HL-60 (cell line): ENCODE data around the gene ERVH48-1.
"Not testable (repeated sequence)": the region's sequence is repeated elsewhere in the genome, so short reads cannot be mapped to it uniquely, and the experiment has no call there.

Source experiments
- DNase-seq, 2 experiments: peaks; one replicate each; pipeline ENCODE4 v3.0.0-alpha.2; 2010 to 2020; ENCODE audit warnings: low read depth in 1 of 2, low spot score in 1 of 2
- H3K27ac ChIP-seq: fragments of 250-450 bp; sonication (Bioruptor Pico); replicated peaks from 2 replicates; pipeline ENCODE4 v1.5.1; 2020; ENCODE audit warnings: mild to moderate bottlenecking, moderate library complexity
- H3K27me3 ChIP-seq: fragments of 250-450 bp; sonication (Bioruptor Pico); 2 replicates; pipeline ENCODE4 v1.5.1; 2021; ENCODE audit warnings: mild to moderate bottlenecking, moderate library complexity; ENCODE audit not compliant: insufficient read depth, poor library complexity, severe bottlenecking
- H3K4me3 ChIP-seq: replicated peaks from 2 replicates; pipeline ENCODE4 v1.5.1; 2011; ENCODE audit warnings: mild to moderate bottlenecking, control low read depth, low read length; ENCODE audit not compliant: insufficient read depth
- CTCF ChIP-seq: IDR thresholded peaks from one replicate; pipeline ENCODE4 v1.5.1; 2011; ENCODE audit warnings: low read length, control low read depth, inconsistent platforms; ENCODE audit not compliant: insufficient read depth
- GABPA ChIP-seq: IDR thresholded peaks from 2 replicates; pipeline ENCODE4 v1.6.1; 2012; ENCODE audit warnings: low read depth
- POLR2AphosphoS5 ChIP-seq: IDR thresholded peaks from 2 replicates; pipeline ENCODE4 v1.6.1; 2012; ENCODE audit warnings: low read depth
- REST ChIP-seq: IDR thresholded peaks from 2 replicates; pipeline ENCODE4 v1.6.1; 2012; ENCODE audit warnings: low read depth; ENCODE audit not compliant: insufficient replicate concordance
- SPI1 ChIP-seq: IDR thresholded peaks from 2 replicates; pipeline ENCODE4 v1.6.1; 2012; ENCODE audit warnings: low read depth, mild to moderate bottlenecking, borderline replicate concordance

Gene ERVH48-1

GRCh38 chr21:42913476-42913875, 12.0 kb downstream of the ERVH48-1 start:
- no peak for DNase-seq
- Histone ChIP-seq H3K4me3 (no peak overlapping the region), H3K27ac (no peak overlapping the region)

GRCh38 chr21:42911920-42912319, 13.5 kb downstream of the ERVH48-1 start:
- not testable (repeated sequence) for H3K27me3 ChIP-seq, DNase-seq, H3K4me3 ChIP-seq, H3K27ac ChIP-seq

More at GRCh38 chr21:42913476-42913875, 12.0 kb downstream of the ERVH48-1 start:
- H3K27me3 ChIP-seq, result no peaks in the 10 kb centered on the region
- TF ChIP-seq POLR2AphosphoS5, result no peak
- TF ChIP-seq REST, result no peak
- no peak for TF ChIP-seq SPI1
- no peak for TF ChIP-seq CTCF
- TF ChIP-seq GABPA, result no peak

- not testable (repeated sequence) for H3K27ac ChIP-seq, H3K27me3 ChIP-seq, H3K4me3 ChIP-seq, DNase-seq
Measured at GRCh38 chr21:42908484-42908883, 16.9 kb downstream of the ERVH48-1 start.

GRCh38 chr21:42906233-42906632, 19.2 kb downstream of the ERVH48-1 start:
- H3K4me3 ChIP-seq, result no peak overlapping the region
- no peak for TF ChIP-seq POLR2AphosphoS5
- TF ChIP-seq REST, result no peak
- no peak for TF ChIP-seq CTCF
- TF ChIP-seq GABPA, result no peak
- TF ChIP-seq SPI1, result no peak
- H3K27ac ChIP-seq, result no peak overlapping the region
- no peaks in the 10 kb centered on the region for H3K27me3 ChIP-seq
- no peak for DNase-seq

GRCh38 chr21:42905195-42905594, 20.2 kb downstream of the ERVH48-1 start:
- Histone ChIP-seq H3K27me3 (no peaks in the 10 kb centered on the region), H3K4me3 (no peak overlapping the region), H3K27ac (no peak overlapping the region)
- no peak for DNase-seq
- TF ChIP-seq CTCF (no peak), GABPA (no peak), SPI1 (no peak), POLR2AphosphoS5 (no peak), REST (no peak)
